BE2C (cell line): Measurements from ENCODE around the gene GSTA2.
"Not testable (repeated sequence)": the region's sequence is repeated elsewhere in the genome, so short reads cannot be mapped to it uniquely, and the experiment has no call there.

Experiments
- DNase-seq: peaks from one replicate; pipeline ENCODE4 v3.0.0-alpha.2; 2020
- H3K27me3 ChIP-seq: fragments of 250-450 bp; sonication (Bioruptor Pico); 2 replicates; pipeline ENCODE4 v1.5.1; 2020; ENCODE audit warnings: mild to moderate bottlenecking
- H3K36me3 ChIP-seq: fragments of 250-450 bp; sonication (Bioruptor Pico); 2 replicates; pipeline ENCODE4 v1.5.1; 2020; ENCODE audit warnings: mild to moderate bottlenecking
- H3K4me1 ChIP-seq: fragments of 250-450 bp; sonication (Bioruptor Pico); 2 replicates; pipeline ENCODE4 v1.5.1; 2020
- H3K4me3 ChIP-seq: 2 replicates; pipeline ENCODE4 v1.5.1; 2011; ENCODE audit warnings: low read depth, low read length
- H3K9me3 ChIP-seq: fragments of 250-450 bp; sonication (Bioruptor Pico); 2 replicates; pipeline ENCODE4 v1.5.1; 2020
- TF ChIP-seq, protein P1 (sequence below): IDR thresholded peaks from 2 replicates; pipeline ENCODE4 v1.5.1; 2012; ENCODE audit warnings: mild to moderate bottlenecking, low read depth, low read length

GSTA2 gene

DNA sequence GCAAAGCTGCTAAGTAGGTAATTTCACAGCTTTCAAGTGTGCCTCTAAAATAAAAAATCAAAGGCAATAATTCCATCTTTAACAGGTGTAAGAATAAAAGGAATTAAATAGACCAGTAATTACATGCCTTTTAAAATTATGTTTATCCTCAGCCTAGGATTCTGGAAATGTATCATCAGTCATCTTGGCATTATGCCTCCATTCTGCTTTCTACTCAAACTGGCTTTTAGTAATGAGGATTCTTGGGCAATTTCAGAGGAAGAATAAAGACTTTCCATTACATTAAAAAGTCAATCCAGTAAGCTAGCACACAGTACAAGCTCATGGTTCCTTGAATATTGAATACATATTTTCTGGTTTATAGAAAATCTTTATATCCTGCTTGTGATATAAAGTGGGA, 44.7 kb downstream of the GSTA2 start:
- no peak for DNase-seq
- H3K27me3 ChIP-seq = no peaks in the 10 kb centered on the region
- H3K36me3 ChIP-seq = no peaks in the 10 kb centered on the region
- no peak overlapping the region for H3K4me3 ChIP-seq
- TF ChIP-seq, protein P1, sequence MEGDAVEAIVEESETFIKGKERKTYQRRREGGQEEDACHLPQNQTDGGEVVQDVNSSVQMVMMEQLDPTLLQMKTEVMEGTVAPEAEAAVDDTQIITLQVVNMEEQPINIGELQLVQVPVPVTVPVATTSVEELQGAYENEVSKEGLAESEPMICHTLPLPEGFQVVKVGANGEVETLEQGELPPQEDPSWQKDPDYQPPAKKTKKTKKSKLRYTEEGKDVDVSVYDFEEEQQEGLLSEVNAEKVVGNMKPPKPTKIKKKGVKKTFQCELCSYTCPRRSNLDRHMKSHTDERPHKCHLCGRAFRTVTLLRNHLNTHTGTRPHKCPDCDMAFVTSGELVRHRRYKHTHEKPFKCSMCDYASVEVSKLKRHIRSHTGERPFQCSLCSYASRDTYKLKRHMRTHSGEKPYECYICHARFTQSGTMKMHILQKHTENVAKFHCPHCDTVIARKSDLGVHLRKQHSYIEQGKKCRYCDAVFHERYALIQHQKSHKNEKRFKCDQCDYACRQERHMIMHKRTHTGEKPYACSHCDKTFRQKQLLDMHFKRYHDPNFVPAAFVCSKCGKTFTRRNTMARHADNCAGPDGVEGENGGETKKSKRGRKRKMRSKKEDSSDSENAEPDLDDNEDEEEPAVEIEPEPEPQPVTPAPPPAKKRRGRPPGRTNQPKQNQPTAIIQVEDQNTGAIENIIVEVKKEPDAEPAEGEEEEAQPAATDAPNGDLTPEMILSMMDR = no peak
- no peaks in the 10 kb centered on the region for H3K4me1 ChIP-seq
- H3K9me3 ChIP-seq = no peaks in the 10 kb centered on the region

DNA sequence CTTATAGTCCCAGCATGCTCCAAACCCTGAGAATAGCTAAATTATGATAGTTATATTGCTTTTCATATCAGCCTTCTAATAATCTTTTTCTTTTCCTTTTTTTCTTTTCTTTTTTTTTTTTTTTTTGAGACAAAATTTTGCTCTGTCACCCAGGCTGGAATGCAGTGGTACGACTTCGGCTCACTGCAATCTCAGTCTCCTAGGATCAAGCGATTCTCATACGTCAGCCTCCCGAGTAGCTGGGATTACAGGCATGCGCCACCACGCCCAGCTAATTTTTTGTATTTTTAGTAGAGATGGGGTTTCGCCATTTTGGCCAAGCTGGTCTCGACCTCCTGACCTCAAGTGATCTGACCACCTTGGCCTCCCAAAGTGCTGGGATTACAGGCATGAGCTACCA, 48.5 kb downstream of the GSTA2 start:
- not testable (repeated sequence) for H3K4me3 ChIP-seq, DNase-seq, H3K4me1 ChIP-seq

GRCh38 chr6:52712136-52712535, 51.1 kb downstream of the GSTA2 start:
- TF ChIP-seq, protein P1 = no peak
- Histone ChIP-seq H3K4me1 (no peaks in the 10 kb centered on the region), H3K27me3 (no peaks in the 10 kb centered on the region), H3K4me3 (no peak overlapping the region), H3K36me3 (no peaks in the 10 kb centered on the region), H3K9me3 (no peaks in the 10 kb centered on the region)
- no peak for DNase-seq

More for the DNA sequence above, 48.5 kb downstream of the GSTA2 start:
- H3K27me3 ChIP-seq, H3K36me3 ChIP-seq, H3K9me3 ChIP-seq: not testable (repeated sequence)

GRCh38 chr6:52707963-52708680, 55.2 kb downstream of the GSTA2 start:
- DNase-seq = no peak
- Histone ChIP-seq H3K36me3 (no peaks in the 10 kb centered on the region), H3K4me3 (no peak overlapping the region), H3K9me3 (no peaks in the 10 kb centered on the region), H3K27me3 (no peaks in the 10 kb centered on the region), H3K4me1 (no peaks in the 10 kb centered on the region)
- TF ChIP-seq, protein P1 = no peak

DNA sequence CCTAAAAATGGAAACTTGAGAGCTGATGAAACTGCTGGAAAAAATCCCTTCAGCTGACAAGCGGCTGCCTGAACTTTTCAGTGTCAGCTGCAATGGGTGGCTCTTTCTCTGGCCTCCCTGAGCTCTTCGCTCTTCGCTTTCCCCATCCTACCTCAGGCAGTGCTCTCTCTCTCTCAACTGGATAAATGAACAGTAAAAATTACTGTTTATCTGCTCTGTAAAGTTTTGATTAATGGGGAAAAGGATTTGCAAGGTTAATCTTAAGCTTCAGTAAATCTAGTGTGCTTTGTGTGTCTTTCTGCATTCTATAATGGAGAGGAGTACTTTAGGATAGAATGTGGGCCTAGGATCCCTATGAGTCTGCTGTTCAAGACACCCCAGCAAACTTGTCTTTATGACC, 57.3 kb downstream of the GSTA2 start:
- H3K4me3 ChIP-seq = no peak overlapping the region
- DNase-seq = no peak
- no peaks in the 10 kb centered on the region for H3K9me3 ChIP-seq
- H3K36me3 ChIP-seq = no peaks in the 10 kb centered on the region
- H3K27me3 ChIP-seq = no peaks in the 10 kb centered on the region
- no peaks in the 10 kb centered on the region for H3K4me1 ChIP-seq
- TF ChIP-seq, protein P1 = no peak

GRCh38 chr6:52704781-52705502, 58.3 kb downstream of the GSTA2 start:
- not testable (repeated sequence) for H3K4me3 ChIP-seq, H3K9me3 ChIP-seq, H3K4me1 ChIP-seq, DNase-seq, H3K36me3 ChIP-seq, H3K27me3 ChIP-seq

- no peaks in the 10 kb centered on the region for H3K9me3 ChIP-seq
- H3K4me3 ChIP-seq = no peak overlapping the region
- TF ChIP-seq, protein P1 = no peak
- DNase-seq = no peak
- H3K4me1 ChIP-seq = no peaks in the 10 kb centered on the region
- no peaks in the 10 kb centered on the region for H3K36me3 ChIP-seq
- no peaks in the 10 kb centered on the region for H3K27me3 ChIP-seq
These were observed 59.2 kb downstream of the GSTA2 start for GRCh38 chr6:52704060-52704459.
